Body of pancreas (tissue), 4 donors: ENCODE data around the gene OVCH1. TPM values are rescaled to one million over a fixed set of nuclear protein-coding genes. Genes with fewer than 3 reads are reported as not detected.

Source experiments
- ATAC-seq: fragments of 150-250 bp; one replicate; pipeline ENCODE4 v1.9.1; 2016
- DNase-seq, 4 donors: peaks; one replicate each; pipeline ENCODE4 v3.0.0-alpha.2; 2019
- H3K27ac ChIP-seq, 4 donors: fragments of 200-600 bp; sonication (generic); 1 replicate in 3 of 4; 2 replicates in 1 of 4; pipeline versions ENCODE4 v1.5.1 to v1.6.1; 2016 to 2019; ENCODE audit warnings: mild to moderate bottlenecking in 1 of 4, mixed read lengths in 1 of 4, moderate library complexity in 1 of 4
- H3K27me3 ChIP-seq, 2 donors: fragments of 200-600 bp; sonication (generic); one replicate each; pipeline ENCODE4 v1.6.0; 2016; ENCODE audit warnings: mild to moderate bottlenecking in 1 of 2
- H3K36me3 ChIP-seq, 2 donors: fragments of 200-600 bp; sonication (generic); replicated peaks in 1 of 2; 2 replicates each; pipeline ENCODE4 v1.5.1; 2016; ENCODE audit warnings: low read depth in 2 of 2; ENCODE audit not compliant: insufficient read depth in 1 of 2
- H3K4me1 ChIP-seq: fragments of 200-600 bp; sonication (generic); one replicate; pipeline ENCODE4 v1.6.0; 2016
- H3K4me3 ChIP-seq, 2 donors: fragments of 200-600 bp; sonication (generic); 1 replicate in 1 of 2; 2 replicates in 1 of 2; pipeline ENCODE4 v1.5.1; 2016 to 2019
- H3K9me3 ChIP-seq, 3 donors: fragments of 200-600 bp; sonication (generic); 1 replicate in 2 of 3; 2 replicates in 1 of 3; pipeline ENCODE4 v1.5.1; 2016
- POLR2A ChIP-seq, 3 donors: fragments of 450-650 bp; IDR thresholded peaks; one replicate each; pipeline ENCODE4 v1.6.1; 2016; ENCODE audit warnings: antibody characterized with exemption in 3 of 3, mild to moderate bottlenecking in 2 of 3
- WGBS, 2 donors: methylation state at CpG; one replicate each; pipeline ENCODE4 v1.1.5; 2017; 5-methylcytosine and 5-hydroxymethylcytosine counted together
- intact Hi-C: fragments of 100-400 bp; cut with DNase I; formaldehyde crosslinking; loops from one replicate; pipeline ENCODE4 v1.15.1; 2023
- total RNA-seq, 2 donors: library from RNA; depleted of rRNA; stranded (reverse); fragments of >200 nt; gene quantifications; one replicate each; pipeline ENCODE4 v1.1.0, GENCODE V29; 2016
- TF ChIP-seq, protein P1 (sequence below), 7 experiments: fragments of 450-650 bp in 4 of 7; fragments of 200-600 bp in 3 of 7; sonication (generic) in 3 of 7; IDR thresholded peaks; one replicate each; pipeline ENCODE4 v1.5.1; 2016 to 2019; ENCODE audit warnings: antibody characterized with exemption in 7 of 7

OVCH1 gene
- total RNA-seq, 2 donors from 2014 or later: 0.52 TPM; not detected in 1

- H3K36me3 ChIP-seq: no peaks in the 10 kb centered on the region
- TF ChIP-seq, protein P1, sequence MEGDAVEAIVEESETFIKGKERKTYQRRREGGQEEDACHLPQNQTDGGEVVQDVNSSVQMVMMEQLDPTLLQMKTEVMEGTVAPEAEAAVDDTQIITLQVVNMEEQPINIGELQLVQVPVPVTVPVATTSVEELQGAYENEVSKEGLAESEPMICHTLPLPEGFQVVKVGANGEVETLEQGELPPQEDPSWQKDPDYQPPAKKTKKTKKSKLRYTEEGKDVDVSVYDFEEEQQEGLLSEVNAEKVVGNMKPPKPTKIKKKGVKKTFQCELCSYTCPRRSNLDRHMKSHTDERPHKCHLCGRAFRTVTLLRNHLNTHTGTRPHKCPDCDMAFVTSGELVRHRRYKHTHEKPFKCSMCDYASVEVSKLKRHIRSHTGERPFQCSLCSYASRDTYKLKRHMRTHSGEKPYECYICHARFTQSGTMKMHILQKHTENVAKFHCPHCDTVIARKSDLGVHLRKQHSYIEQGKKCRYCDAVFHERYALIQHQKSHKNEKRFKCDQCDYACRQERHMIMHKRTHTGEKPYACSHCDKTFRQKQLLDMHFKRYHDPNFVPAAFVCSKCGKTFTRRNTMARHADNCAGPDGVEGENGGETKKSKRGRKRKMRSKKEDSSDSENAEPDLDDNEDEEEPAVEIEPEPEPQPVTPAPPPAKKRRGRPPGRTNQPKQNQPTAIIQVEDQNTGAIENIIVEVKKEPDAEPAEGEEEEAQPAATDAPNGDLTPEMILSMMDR (IDR thresholded peaks at IDR 0.05): no peak
- no peak for TF ChIP-seq POLR2A (IDR thresholded peaks at IDR 0.05)
- intact Hi-C loops: no loop called here
- no peaks in the 10 kb centered on the region for H3K27me3 ChIP-seq
- no peak for DNase-seq
- no peaks in the 10 kb centered on the region for H3K9me3 ChIP-seq
- H3K27ac ChIP-seq: no peak overlapping the region
- H3K4me3 ChIP-seq: no peak overlapping the region
- no peaks in the 10 kb centered on the region for H3K4me1 ChIP-seq
- ATAC-seq: no peak
- WGBS, 2 donors: 54 to 74% methylated on average over 6 of the region's 6 CpGs
Measured at GRCh38 chr12:29492891-29493290, 4.6 kb downstream of the OVCH1 start.

- intact Hi-C loops: no loop called here
- Histone ChIP-seq H3K27me3 (no peaks in the 10 kb centered on the region), H3K9me3 (no peaks in the 10 kb centered on the region), H3K36me3 (no peaks in the 10 kb centered on the region), H3K4me3 (no peak overlapping the region), H3K27ac (no peak overlapping the region), H3K4me1 (no peaks in the 10 kb centered on the region)
- 57 to 67% methylated on average over 2 of the region's 2 CpGs for WGBS, 2 donors
- DNase-seq: no peak
- TF ChIP-seq, protein P1 (IDR thresholded peaks at IDR 0.05): no peak
- TF ChIP-seq POLR2A (IDR thresholded peaks at IDR 0.05): no peak
- ATAC-seq: no peak
Measured at GRCh38 chr12:29486972-29487371, 10.5 kb downstream of the OVCH1 start.

DNA sequence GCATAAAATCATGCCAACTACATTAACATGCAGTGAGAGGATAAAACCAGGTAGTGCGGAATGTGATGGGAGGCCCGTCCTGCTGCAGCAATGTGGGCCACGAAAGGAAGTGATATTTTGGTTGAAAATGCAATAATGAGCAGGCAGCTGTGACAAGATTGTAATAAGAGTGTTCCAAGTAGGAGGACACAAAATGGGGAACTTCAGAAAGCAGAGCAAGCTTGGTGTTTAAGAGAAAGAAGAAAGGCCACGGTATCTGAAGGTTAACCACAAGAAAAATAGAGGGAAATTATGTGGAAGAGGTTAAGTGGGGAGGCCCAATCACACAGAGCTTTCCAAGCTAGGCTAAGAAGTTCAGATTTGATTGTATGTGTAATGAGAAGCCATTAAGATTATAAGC is 34.3 kb downstream of the OVCH1 start:
- TF ChIP-seq POLR2A (IDR thresholded peaks at IDR 0.05): no peak
- TF ChIP-seq, protein P1 (IDR thresholded peaks at IDR 0.05): no peak
- no peak overlapping the region for H3K4me3 ChIP-seq
- H3K27me3 ChIP-seq: no peaks in the 10 kb centered on the region
- 56 to 69% methylated on average over 4 of the region's 4 CpGs for WGBS, 2 donors
- no peak overlapping the region for H3K27ac ChIP-seq
- H3K9me3 ChIP-seq: no peaks in the 10 kb centered on the region
- DNase-seq (no peak), ATAC-seq (no peak)
- no peaks in the 10 kb centered on the region for H3K4me1 ChIP-seq
- intact Hi-C loops: no loop called here
- H3K36me3 ChIP-seq: no peaks in the 10 kb centered on the region

GRCh38 chr12:29460082-29460481 is 37.4 kb downstream of the OVCH1 start:
- no peaks in the 10 kb centered on the region for H3K9me3 ChIP-seq
- DNase-seq (no peak), ATAC-seq (no peak)
- H3K27ac ChIP-seq: no peak overlapping the region
- TF ChIP-seq, protein P1 (IDR thresholded peaks at IDR 0.05): no peak
- no peak for TF ChIP-seq POLR2A (IDR thresholded peaks at IDR 0.05)
- intact Hi-C loops: no loop called here
- WGBS, 2 donors: 65 to 72% methylated on average over 2 of the region's 2 CpGs
- no peaks in the 10 kb centered on the region for H3K36me3 ChIP-seq
- H3K4me3 ChIP-seq: no peak overlapping the region
- no peaks in the 10 kb centered on the region for H3K4me1 ChIP-seq
- no peaks in the 10 kb centered on the region for H3K27me3 ChIP-seq

GRCh38 chr12:29455087-29455486 is 42.4 kb downstream of the OVCH1 start:
- no peaks in the 10 kb centered on the region for H3K27me3 ChIP-seq
- no peaks in the 10 kb centered on the region for H3K4me1 ChIP-seq
- H3K36me3 ChIP-seq: no peaks in the 10 kb centered on the region
- H3K4me3 ChIP-seq: no peak overlapping the region
- 19 to 29% methylated on average over 1 of the region's 1 CpG for WGBS, 2 donors
- no peak for ATAC-seq
- no peaks in the 10 kb centered on the region for H3K9me3 ChIP-seq
- no peak overlapping the region for H3K27ac ChIP-seq
- intact Hi-C loops: no loop called here
- no peak for DNase-seq
- no peak for TF ChIP-seq POLR2A (IDR thresholded peaks at IDR 0.05)
